HEK293T (cell line): ENCODE results near the gene STATH.
"Not testable (repeated sequence)": the region's sequence is repeated elsewhere in the genome, so short reads cannot be mapped to it uniquely, and the experiment has no call there.

Experiments
- ELF4 ChIP-seq: fragments of 450-650 bp; IDR thresholded peaks from 2 replicates; pipeline ENCODE4 v1.6.1; 2017; ENCODE audit warnings: antibody characterized with exemption
- FOXM1 ChIP-seq: fragments of 450-650 bp; IDR thresholded peaks from 2 replicates; pipeline ENCODE4 v1.6.1; 2017; ENCODE audit warnings: mild to moderate bottlenecking, borderline replicate concordance
- HDGF ChIP-seq: fragments of 450-650 bp; IDR thresholded peaks from 2 replicates; pipeline ENCODE4 v1.6.1; 2017; ENCODE audit warnings: antibody characterized with exemption, borderline replicate concordance
- NFRKB ChIP-seq: fragments of 450-650 bp; IDR thresholded peaks from 2 replicates; pipeline ENCODE4 v1.6.1; 2016; ENCODE audit warnings: mild to moderate bottlenecking, moderate library complexity
- SP1 ChIP-seq: fragments of 450-650 bp; IDR thresholded peaks from 2 replicates; pipeline ENCODE4 v1.6.1; 2017
- SUZ12 ChIP-seq: fragments of 450-650 bp; IDR thresholded peaks from 2 replicates; pipeline ENCODE4 v1.6.1; 2016; ENCODE audit warnings: mild to moderate bottlenecking
- TARDBP ChIP-seq: fragments of 450-650 bp; IDR thresholded peaks from 2 replicates; pipeline ENCODE4 v1.6.1; 2016
- ZNF384 ChIP-seq: fragments of 450-650 bp; IDR thresholded peaks from 2 replicates; pipeline ENCODE4 v1.6.1; 2016

DNA sequence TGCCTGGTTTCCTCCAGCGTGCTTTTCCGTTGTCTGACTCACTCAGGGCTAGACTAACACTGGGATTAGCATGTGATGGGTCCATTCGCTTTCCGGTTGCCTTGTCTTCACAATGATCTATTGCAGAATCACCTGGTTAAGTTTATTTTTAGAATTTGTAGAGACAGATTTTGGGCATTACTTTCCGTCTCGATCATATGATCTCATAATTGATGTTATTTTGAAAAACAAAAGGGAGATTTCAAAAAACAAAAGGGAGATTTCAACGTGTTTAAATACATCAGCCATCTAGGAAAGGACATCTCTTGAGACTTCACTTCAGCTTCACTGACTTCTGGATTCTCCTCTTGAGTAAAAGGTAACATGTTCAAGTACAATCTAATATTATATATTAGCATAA is 32.4 kb downstream of the STATH start, which contains the start of gene HTN3:
- not testable (repeated sequence) for TF ChIP-seq SUZ12, SP1, ZNF384, TARDBP, HDGF, ELF4, FOXM1, NFRKB
